Measurements from ENCODE around the gene PDE6H. TPM values are rescaled to one million over a fixed set of nuclear protein-coding genes. Genes with fewer than 3 reads are reported as not detected.

The PDE6H gene
- total and polyA plus RNA-seq, 2 of the 8 experiments (the other 6 are each of a cell fraction or from before 2014, with no cell fraction given): not detected

DNA sequence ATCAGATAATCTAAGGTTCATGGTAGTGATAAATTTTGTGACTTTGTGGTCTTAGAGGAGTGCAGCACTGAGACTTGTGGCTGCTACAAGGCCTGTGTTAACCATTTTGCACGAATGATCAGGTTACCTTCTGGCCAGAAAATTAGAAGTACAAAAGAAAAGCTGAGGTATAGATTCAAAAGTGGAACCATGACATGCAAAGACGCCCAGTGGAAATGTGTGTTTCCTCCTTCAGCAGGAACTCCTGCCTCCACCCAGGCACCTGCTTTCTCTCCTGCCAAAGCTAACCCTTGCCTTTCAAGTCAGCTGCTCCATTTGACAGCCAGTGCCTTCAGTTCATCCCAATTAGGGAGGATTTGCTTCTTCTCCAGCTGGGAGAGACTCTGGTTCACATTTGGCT is 10.1 kb downstream of the PDE6H start:
- Histone ChIP-seq H2BK120ac (replicated peaks; ENCODE audit: low read depth, low read length) (no peak overlapping the region), H2BK12ac (ENCODE audit: low read depth, low read length) (no peak overlapping the region), H3K79me1 (ENCODE audit: low read depth, low read length) (no peaks in the 10 kb centered on the region), H2BK15ac (ENCODE audit: low read length) (no peak overlapping the region), H3K9ac (replicated peaks in 1 of 4; ENCODE audit: extremely low read depth in 1 of 4, low read depth in 3 of 4, low read length in 3 of 4) (no peak overlapping the region), H3K4me3 (ENCODE audit: extremely low read depth in 1 of 4, insufficient read depth in 2 of 4, low read depth in 3 of 4, low read length in 4 of 4) (no peak overlapping the region), H3K4ac (replicated peaks; ENCODE audit: insufficient read length, low read depth, low read length) (no peak overlapping the region), H4K20me1 (replicated peaks in 1 of 2; ENCODE audit: control insufficient read depth in 1 of 2, insufficient read depth in 2 of 2, low read length in 2 of 2) (no peaks in the 10 kb centered on the region), H4K5ac (ENCODE audit: insufficient read length, low read depth, low read length) (no peak overlapping the region), H3K4me1 (replicated peaks in 1 of 4; ENCODE audit: control insufficient read depth in 3 of 4, insufficient read depth in 4 of 4, low read length in 3 of 4) (no peaks in the 10 kb centered on the region), H3K4me2 (ENCODE audit: insufficient read depth in 1 of 2, low read depth in 2 of 2, low read length in 2 of 2) (no peak overlapping the region), H4K8ac (ENCODE audit: extremely low read depth, insufficient read depth, low read length) (no peak overlapping the region), H3K9me3 (ENCODE audit: insufficient read depth in 2 of 2, low read depth in 1 of 2, low read length in 1 of 2) (no peaks in the 10 kb centered on the region), H2BK20ac (ENCODE audit: low read length) (no peak overlapping the region), H3K27ac (ENCODE audit: low read depth, low read length) (no peak overlapping the region), H2AFZ (ENCODE audit: low read length) (no peak overlapping the region), H3K18ac (ENCODE audit: extremely low read depth, low read length) (no peak overlapping the region), H3K14ac (ENCODE audit: insufficient read length) (no peak overlapping the region), H3K56ac (replicated peaks; ENCODE audit: insufficient read length, low read depth, low read length) (no peak overlapping the region), H3K27me3 (replicated peaks in 1 of 4; ENCODE audit: control insufficient read depth in 3 of 4, extremely low read depth in 1 of 4, insufficient read depth in 3 of 4, low read length in 3 of 4) (no peaks in the 10 kb centered on the region), H3K36me3 (ENCODE audit: control insufficient read depth in 2 of 4, insufficient read depth in 4 of 4, low read length in 3 of 4) (no peaks in the 10 kb centered on the region), H4K91ac (replicated peaks; ENCODE audit: insufficient read length, low read length) (no peak overlapping the region), H3K79me2 (ENCODE audit: control insufficient read depth in 1 of 2, insufficient read depth in 2 of 2, low read length in 2 of 2) (no peaks in the 10 kb centered on the region), H2AK5ac (ENCODE audit: low read depth, low read length) (no peak overlapping the region), H2BK5ac (ENCODE audit: low read depth, low read length) (no peak overlapping the region), H3K23ac (ENCODE audit: insufficient read length) (no peak overlapping the region), H3K23me2 (ENCODE audit: low read depth, low read length) (no peaks in the 10 kb centered on the region)
- TF ChIP-seq CBX5 (IDR thresholded peaks at IDR 0.05; ENCODE audit: low read depth, low read length) (no peak), TEAD4 (IDR thresholded peaks at IDR 0.05; ENCODE audit: low read depth, low read length) (no peak), BACH1 (IDR thresholded peaks at IDR 0.05; ENCODE audit: low read length) (no peak), RFX5 (IDR thresholded peaks at IDR 0.05; ENCODE audit: borderline replicate concordance, low read depth, low read length) (no peak), TAF1 (IDR thresholded peaks at IDR 0.05; ENCODE audit: low read depth, low read length) (no peak), HDAC6 (IDR thresholded peaks at IDR 0.05; ENCODE audit: low read depth, low read length) (no peak)
- TF ChIP-seq, protein P1, sequence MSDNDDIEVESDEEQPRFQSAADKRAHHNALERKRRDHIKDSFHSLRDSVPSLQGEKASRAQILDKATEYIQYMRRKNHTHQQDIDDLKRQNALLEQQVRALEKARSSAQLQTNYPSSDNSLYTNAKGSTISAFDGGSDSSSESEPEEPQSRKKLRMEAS (IDR thresholded peaks at IDR 0.05): no peak
- DNase-seq (ENCODE audit: low read depth in 1 of 2, low spot score in 2 of 2) (no peak), FAIRE-seq (no peak)
- CTCF ChIA-PET (ENCODE audit: partially characterized antibody): interaction anchor here (1.0 to 1.5 kb wide), 3 partner anchors 14 to 172 kb away, joined by 3 to 6 read pairs (median 4); no protein-coding TSS in a partner anchor
- POLR2A ChIA-PET (ENCODE audit: partially characterized antibody): no interaction called here
- 86% methylated on average over 2 of the region's 2 CpGs; no CpG with 5 or more reads in 1 of the 2 experiments for WGBS, 2 experiments (ENCODE audit: extremely low coverage in 1 of 2, insufficient coverage in 1 of 2, insufficient read length in 1 of 2, insufficient replicate concordance in 2 of 2, low coverage in 1 of 2, low lambda C conversion rate in 2 of 2, missing lambda C conversion rate in 1 of 2)

All from H1 (cell line).